ENCODE results near the gene ADAM30. TPM values are rescaled to one million over a fixed set of nuclear protein-coding genes. Genes with fewer than 3 reads are reported as not detected.

Gene ADAM30
- total RNA-seq (2014; rRNA removed; shearing (Covaris generic); ENCODE audit: low replicate concordance): not detected in 2 replicates

DNA sequence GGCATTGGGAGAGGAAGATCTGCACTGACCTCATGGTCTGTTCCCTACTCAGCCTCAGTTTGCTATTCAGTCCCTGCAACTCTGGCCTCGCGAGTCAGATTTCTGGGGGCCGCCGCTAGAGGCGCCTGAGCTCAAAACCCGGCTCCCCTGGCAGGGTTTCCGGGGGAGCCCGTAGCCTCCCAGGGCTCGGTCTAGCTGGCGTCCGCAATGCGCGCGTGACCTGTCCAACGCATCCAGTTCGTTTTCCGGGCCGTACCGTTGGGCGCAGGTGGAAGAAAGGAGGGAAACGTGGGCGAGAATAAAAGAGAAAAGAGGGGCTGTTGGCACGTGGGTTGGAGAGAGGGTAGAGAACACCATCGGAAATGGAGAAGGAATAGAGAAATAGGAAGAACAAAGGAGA is at the start of gene ADAM30:
ADAM30 (minus strand) TSS at position 213 of the 400 bp plus-strand sequence; CDS start at position 34, 179 bp downstream.
- in situ Hi-C loops (cut with HindIII; ENCODE audit: low pct_unique_long_range_greater_than_20kb, low sequenced_read_pairs): no loop called here

DNA sequence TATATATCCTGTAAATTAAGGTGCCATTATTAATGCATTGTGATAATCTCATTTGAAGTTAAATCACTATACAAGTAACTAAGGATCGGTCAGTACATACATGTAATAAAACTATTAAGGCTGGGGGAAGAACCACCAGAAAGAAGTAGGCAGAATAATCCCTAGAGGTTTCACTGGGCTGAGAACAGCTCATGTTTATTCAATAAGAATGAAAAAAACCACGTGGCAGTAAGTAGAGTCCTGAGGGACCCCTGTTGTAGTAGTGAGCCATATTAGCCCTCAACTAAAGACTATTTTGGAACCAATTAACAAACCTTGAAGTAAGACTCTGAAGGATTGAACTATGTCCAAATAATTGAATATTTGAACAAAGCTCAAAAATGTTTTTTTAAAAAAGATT is 46.9 kb upstream of the ADAM30 start:
- no peak for DNase-seq (ENCODE audit: low read depth)
- in situ Hi-C loops (cut with HindIII; ENCODE audit: low pct_unique_long_range_greater_than_20kb, low sequenced_read_pairs): no loop called here

More for the DNA sequence above, at the start of gene ADAM30:
- DNase-seq (ENCODE audit: low read depth): no peak

DNA sequence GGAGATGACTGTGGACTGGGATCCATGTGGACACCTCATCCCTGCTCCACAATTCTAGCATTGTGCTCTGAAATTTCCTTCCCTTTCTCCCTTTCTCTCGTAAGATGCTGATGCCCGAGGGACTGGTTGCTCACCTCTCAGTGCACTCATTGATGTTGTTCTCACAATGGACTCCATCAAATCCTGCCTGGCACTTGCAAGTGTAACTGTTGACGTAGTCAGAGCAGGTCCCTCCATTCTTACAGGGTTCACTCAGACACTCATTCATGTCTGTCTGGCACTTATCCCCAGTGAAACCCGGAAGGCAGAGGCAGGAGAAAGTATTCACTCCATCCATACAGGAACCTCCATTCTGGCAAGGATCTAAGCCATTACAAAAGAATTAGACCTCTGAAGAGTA is 45.1 kb upstream of the ADAM30 start:
- no peak for DNase-seq (ENCODE audit: low read depth)
- in situ Hi-C loops (cut with HindIII; ENCODE audit: low pct_unique_long_range_greater_than_20kb, low sequenced_read_pairs): no loop called here

GRCh38 chr1:119940697-119941096 is 44.4 kb upstream of the ADAM30 start:
- no peak for DNase-seq (ENCODE audit: low read depth)
- in situ Hi-C loops (cut with HindIII; ENCODE audit: low pct_unique_long_range_greater_than_20kb, low sequenced_read_pairs): no loop called here

DNA sequence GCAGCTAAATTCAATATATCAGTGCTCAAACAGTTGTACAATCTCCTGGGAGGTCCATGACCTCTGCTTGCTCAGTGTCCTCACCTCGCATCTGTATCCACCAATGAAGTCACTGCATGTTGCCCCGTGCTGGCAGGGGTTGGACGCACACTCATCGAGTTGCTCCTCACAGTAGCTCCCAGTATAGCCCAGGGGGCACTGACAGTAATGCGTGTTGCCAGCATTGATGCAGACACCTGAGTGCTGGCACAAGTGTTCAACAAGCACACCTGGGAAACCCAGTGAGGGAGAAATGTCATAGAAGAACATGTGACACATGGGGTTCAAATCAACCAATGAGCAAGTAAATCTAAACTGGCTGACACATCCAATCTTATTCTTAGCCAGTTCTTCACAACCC is 40.9 kb upstream of the ADAM30 start:
- DNase-seq (ENCODE audit: low read depth): no peak
- in situ Hi-C loops (cut with HindIII; ENCODE audit: low pct_unique_long_range_greater_than_20kb, low sequenced_read_pairs): no loop called here

GRCh38 chr1:119935915-119936314 is 39.6 kb upstream of the ADAM30 start:
- in situ Hi-C loops (cut with HindIII; ENCODE audit: low pct_unique_long_range_greater_than_20kb, low sequenced_read_pairs): no loop called here
- no peak for DNase-seq (ENCODE audit: low read depth)

- DNase-seq (ENCODE audit: low read depth): no peak
- in situ Hi-C loops (cut with HindIII; ENCODE audit: low pct_unique_long_range_greater_than_20kb, low sequenced_read_pairs): no loop called here
Measured at GRCh38 chr1:119935373-119935772, 39.1 kb upstream of the ADAM30 start.

GRCh38 chr1:119933397-119933796 is 37.1 kb upstream of the ADAM30 start:
- DNase-seq (ENCODE audit: low read depth): no peak
- in situ Hi-C loops (cut with HindIII; ENCODE audit: low pct_unique_long_range_greater_than_20kb, low sequenced_read_pairs): no loop called here

GRCh38 chr1:119929643-119930315 is 33.5 kb upstream of the ADAM30 start:
- in situ Hi-C loops (cut with HindIII; ENCODE audit: low pct_unique_long_range_greater_than_20kb, low sequenced_read_pairs): no loop called here
- no peak for DNase-seq (ENCODE audit: low read depth)

- in situ Hi-C loops (cut with HindIII; ENCODE audit: low pct_unique_long_range_greater_than_20kb, low sequenced_read_pairs): no loop called here
- no peak for DNase-seq (ENCODE audit: low read depth)
Measured at GRCh38 chr1:119926553-119926952, 30.2 kb upstream of the ADAM30 start.

GRCh38 chr1:119924948-119925898 is 28.9 kb upstream of the ADAM30 start:
- no peak for DNase-seq (ENCODE audit: low read depth)
- in situ Hi-C loops (cut with HindIII; ENCODE audit: low pct_unique_long_range_greater_than_20kb, low sequenced_read_pairs): no loop called here

DNA sequence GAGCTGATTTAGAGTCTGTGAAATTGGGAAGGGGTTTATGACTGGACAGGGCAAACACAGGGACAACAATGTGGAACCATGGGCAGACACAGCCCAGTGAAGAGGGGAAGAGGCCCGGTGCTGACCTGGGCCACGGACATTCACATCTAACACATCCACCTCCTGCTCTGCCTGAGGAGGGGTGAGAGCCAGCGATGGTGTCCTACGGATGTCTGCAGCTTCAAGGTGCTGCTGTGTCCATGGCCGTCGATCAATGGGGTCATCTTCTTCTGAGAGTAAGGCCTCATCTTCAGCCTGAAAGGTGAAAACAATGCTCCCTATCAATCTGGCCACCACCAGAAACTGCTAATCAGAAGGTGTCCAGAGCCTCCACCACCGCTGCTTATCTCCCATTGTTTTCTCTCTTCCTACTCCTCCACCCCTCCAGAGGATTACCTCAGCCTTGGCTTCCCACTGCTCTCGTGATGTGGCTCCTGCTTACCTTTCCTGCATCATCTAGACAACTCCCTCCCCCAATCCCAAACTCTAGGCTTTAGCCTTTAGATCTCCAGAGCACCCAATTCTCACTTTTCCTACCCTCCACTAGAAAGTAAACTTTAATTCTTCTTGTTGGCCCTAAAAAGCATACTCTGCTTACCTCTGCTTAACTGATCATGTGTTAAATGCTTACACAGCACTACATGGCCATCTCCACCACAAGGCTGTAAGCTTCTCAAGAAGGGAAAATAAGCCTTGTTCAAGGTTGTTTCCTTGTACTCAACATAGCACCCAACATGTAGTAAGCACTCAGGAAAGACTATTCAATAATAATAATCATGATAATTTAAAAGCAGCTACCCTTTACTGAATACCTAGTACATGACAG is 24.0 kb upstream of the ADAM30 start:
- DNase-seq (ENCODE audit: low read depth): no peak
- in situ Hi-C loops (cut with HindIII; ENCODE audit: low pct_unique_long_range_greater_than_20kb, low sequenced_read_pairs): no loop called here

GRCh38 chr1:119919241-119919640 is 22.9 kb upstream of the ADAM30 start:
- in situ Hi-C loops (cut with HindIII; ENCODE audit: low pct_unique_long_range_greater_than_20kb, low sequenced_read_pairs): no loop called here
- no peak for DNase-seq (ENCODE audit: low read depth)

DNA sequence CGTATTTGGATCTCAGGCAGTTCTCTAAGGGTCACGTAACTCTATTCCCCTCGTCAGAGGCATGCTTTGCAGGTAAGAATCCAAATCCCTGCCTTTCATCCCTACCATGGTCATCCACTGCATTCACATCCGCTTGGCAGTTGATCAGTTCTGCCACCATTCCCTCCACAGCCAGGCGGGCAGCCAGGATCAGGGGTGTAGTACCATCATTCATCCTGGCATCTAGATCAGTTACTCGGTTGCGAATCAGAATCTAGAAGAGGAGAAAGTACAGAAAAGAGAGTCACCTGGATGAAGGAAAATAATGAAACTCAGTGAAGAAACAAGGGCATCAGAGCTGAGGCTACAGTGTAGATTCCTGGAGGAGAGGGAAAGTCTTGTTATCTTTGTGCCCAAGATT is 22.0 kb upstream of the ADAM30 start:
- in situ Hi-C loops (cut with HindIII; ENCODE audit: low pct_unique_long_range_greater_than_20kb, low sequenced_read_pairs): no loop called here
- DNase-seq (ENCODE audit: low read depth): no peak

GRCh38 chr1:119917304-119918055 is 21.2 kb upstream of the ADAM30 start:
- no peak for DNase-seq (ENCODE audit: low read depth)
- in situ Hi-C loops (cut with HindIII; ENCODE audit: low pct_unique_long_range_greater_than_20kb, low sequenced_read_pairs): no loop called here

DNA sequence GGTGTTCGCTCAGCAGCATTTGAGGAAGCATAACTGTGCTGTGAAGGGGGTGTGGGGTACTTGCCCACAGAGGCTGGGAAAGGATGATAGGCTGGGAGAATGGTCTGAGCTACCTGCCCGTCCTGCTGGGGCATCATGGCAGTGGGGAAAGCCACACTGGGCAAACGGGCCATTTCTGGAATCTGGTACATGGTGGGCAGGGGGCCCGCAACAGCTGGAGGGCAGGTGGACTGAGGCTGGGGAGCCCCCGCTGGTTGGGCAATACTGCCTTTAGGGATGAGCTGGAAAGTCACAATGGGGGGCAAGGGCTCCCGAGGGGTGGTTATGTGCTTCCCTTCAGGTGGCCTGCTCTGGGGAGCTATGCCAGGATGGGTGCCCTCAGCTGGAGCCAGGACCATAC is 19.2 kb upstream of the ADAM30 start:
- in situ Hi-C loops (cut with HindIII; ENCODE audit: low pct_unique_long_range_greater_than_20kb, low sequenced_read_pairs): no loop called here
- DNase-seq (ENCODE audit: low read depth): no peak

- DNase-seq (ENCODE audit: low read depth): no peak
- in situ Hi-C loops (cut with HindIII; ENCODE audit: low pct_unique_long_range_greater_than_20kb, low sequenced_read_pairs): no loop called here
Measured at GRCh38 chr1:119914071-119914470, 17.8 kb upstream of the ADAM30 start.

GRCh38 chr1:119912963-119913362 is 16.6 kb upstream of the ADAM30 start:
- DNase-seq (ENCODE audit: low read depth): no peak
- in situ Hi-C loops (cut with HindIII; ENCODE audit: low pct_unique_long_range_greater_than_20kb, low sequenced_read_pairs): no loop called here
